Large intestine (tissue), 3 donors: ENCODE data around the gene KLF13. TPM values are rescaled to one million over a fixed set of nuclear protein-coding genes. Genes with fewer than 3 reads are reported as not detected.
A peak's percentile ranks its signal among the peaks of the same experiment; 100 is the strongest.
"Not testable (repeated sequence)": the region's sequence is repeated elsewhere in the genome, so short reads cannot be mapped to it uniquely, and the experiment has no call there.

Experiments
- DNase-seq, 2 donors: peaks; one replicate each; pipeline versions ENCODE4 v3.0.0 to v3.0.0-alpha.2; 2013
- H3K27ac ChIP-seq: one replicate; pipeline ENCODE4 v1.5.1; 2013; ENCODE audit warnings: low read length
- H3K27me3 ChIP-seq: 2 replicates; pipeline ENCODE4 v1.6.1; 2013; ENCODE audit warnings: low read length; ENCODE audit not compliant: control insufficient read depth, insufficient read depth
- H3K36me3 ChIP-seq: 2 replicates; pipeline ENCODE4 v1.6.1; 2013; ENCODE audit warnings: low read length; ENCODE audit not compliant: control insufficient read depth, insufficient read depth
- H3K4me1 ChIP-seq: one replicate; pipeline ENCODE4 v1.6.1; 2013; ENCODE audit warnings: low read length; ENCODE audit not compliant: control insufficient read depth, insufficient read depth
- H3K4me3 ChIP-seq: one replicate; pipeline ENCODE4 v1.5.1; 2013; ENCODE audit warnings: low read length
- H3K9me3 ChIP-seq: one replicate; pipeline ENCODE4 v1.6.1; 2013; ENCODE audit warnings: mild to moderate bottlenecking, low read depth, low read length, moderate library complexity; ENCODE audit not compliant: control insufficient read depth
- WGBS: methylation state at CpG from one replicate; pipeline ENCODE4 v1.1.5; 2013; ENCODE audit warnings: low lambda C conversion rate; ENCODE audit not compliant: insufficient coverage; 5-methylcytosine and 5-hydroxymethylcytosine counted together
- polyA plus RNA-seq: library from polyadenylated mRNA; unstranded; fragments of 120-200 nt; gene quantifications from one replicate; pipeline ENCODE4 v1.2.1, GENCODE V29; 2013

The KLF13 gene
- polyA plus RNA-seq, 1 donor, result 60.7 TPM

- Histone ChIP-seq H3K27me3 (no peaks in the 10 kb centered on the region), H3K36me3 (peaks cover 14% of the 10 kb centered on the region), H3K9me3 (no peaks in the 10 kb centered on the region), H3K27ac (no peak overlapping the region), H3K4me1 (peaks cover 49% of the 10 kb centered on the region), H3K4me3 (no peak overlapping the region)
- no peak for DNase-seq
- WGBS, result no CpG with 5 or more reads among the region's 14 CpGs
These were observed 19.9 kb downstream of the KLF13 start for GRCh38 chr15:31346367-31347066.

- no peak overlapping the region for H3K4me3 ChIP-seq
- no peaks in the 10 kb centered on the region for H3K27me3 ChIP-seq
- H3K36me3 ChIP-seq, result peaks cover 14% of the 10 kb centered on the region
- no peak overlapping the region for H3K27ac ChIP-seq
- no CpG with 5 or more reads among the region's 14 CpGs for WGBS
- no peaks in the 10 kb centered on the region for H3K9me3 ChIP-seq
- DNase-seq, result peak in 1 of 2 donors; percentile 42
- H3K4me1 ChIP-seq, result peaks cover 54% of the 10 kb centered on the region
These were observed 20.7 kb downstream of the KLF13 start for GRCh38 chr15:31347067-31347975.

GRCh38 chr15:31347981-31348803, 21.6 kb downstream of the KLF13 start:
- H3K9me3 ChIP-seq, result no peaks in the 10 kb centered on the region
- no CpG with 5 or more reads among the region's 19 CpGs for WGBS
- no peak overlapping the region for H3K4me3 ChIP-seq
- H3K27ac ChIP-seq, result no peak overlapping the region
- peaks cover 14% of the 10 kb centered on the region for H3K36me3 ChIP-seq
- DNase-seq, result no peak
- H3K27me3 ChIP-seq, result no peaks in the 10 kb centered on the region
- peaks cover 56% of the 10 kb centered on the region for H3K4me1 ChIP-seq

GRCh38 chr15:31349233-31350141, 22.9 kb downstream of the KLF13 start:
- Histone ChIP-seq H3K27me3 (no peaks in the 10 kb centered on the region), H3K36me3 (peaks cover 14% of the 10 kb centered on the region), H3K27ac (no peak overlapping the region), H3K4me1 (peaks cover 54% of the 10 kb centered on the region), H3K4me3 (no peak overlapping the region), H3K9me3 (no peaks in the 10 kb centered on the region)
- WGBS, result no CpG with 5 or more reads among the region's 13 CpGs
- DNase-seq, result no peak

GRCh38 chr15:31350771-31351170, 24.1 kb downstream of the KLF13 start:
- no peak overlapping the region for H3K27ac ChIP-seq
- no peaks in the 10 kb centered on the region for H3K9me3 ChIP-seq
- no peaks in the 10 kb centered on the region for H3K27me3 ChIP-seq
- H3K36me3 ChIP-seq, result peaks cover 18% of the 10 kb centered on the region
- no peak overlapping the region for H3K4me3 ChIP-seq
- peaks cover 44% of the 10 kb centered on the region for H3K4me1 ChIP-seq
- no peak for DNase-seq
- WGBS, result no CpG with 5 or more reads among the region's 7 CpGs

- H3K9me3 ChIP-seq, result no peaks in the 10 kb centered on the region
- peaks cover 16% of the 10 kb centered on the region for H3K36me3 ChIP-seq
- H3K4me3 ChIP-seq, result no peak overlapping the region
- H3K27me3 ChIP-seq, result no peaks in the 10 kb centered on the region
- DNase-seq, result peak in 1 of 2 donors; percentile 61
- H3K4me1 ChIP-seq, result peaks cover 29% of the 10 kb centered on the region
- WGBS, result no CpG with 5 or more reads among the region's 8 CpGs
- H3K27ac ChIP-seq, result peak overlapping the region; percentile 89
These were observed 25.7 kb downstream of the KLF13 start for GRCh38 chr15:31352339-31352751.

GRCh38 chr15:31352911-31353811, 26.5 kb downstream of the KLF13 start:
- WGBS, result 0% methylated on average over 1 of the region's 14 CpGs
- H3K36me3 ChIP-seq, result peaks cover 15% of the 10 kb centered on the region
- no peaks in the 10 kb centered on the region for H3K9me3 ChIP-seq
- H3K4me3 ChIP-seq, result no peak overlapping the region
- H3K4me1 ChIP-seq, result peaks cover 28% of the 10 kb centered on the region
- peak; percentile 88 to 94 for DNase-seq
- H3K27ac ChIP-seq, result peak overlapping the region; percentile 89
- no peaks in the 10 kb centered on the region for H3K27me3 ChIP-seq

GRCh38 chr15:31353931-31354330, 27.3 kb downstream of the KLF13 start:
- Histone ChIP-seq H3K9me3 (no peaks in the 10 kb centered on the region), H3K4me1 (peaks cover 28% of the 10 kb centered on the region), H3K27ac (peak overlapping the region; percentile 89), H3K36me3 (peaks cover 9% of the 10 kb centered on the region), H3K27me3 (no peaks in the 10 kb centered on the region), H3K4me3 (no peak overlapping the region)
- DNase-seq, result no peak
- no CpG with 5 or more reads among the region's 4 CpGs for WGBS

GRCh38 chr15:31356097-31356496, 29.5 kb downstream of the KLF13 start:
- not testable (repeated sequence) for H3K27me3 ChIP-seq, H3K4me3 ChIP-seq, H3K36me3 ChIP-seq, DNase-seq, H3K27ac ChIP-seq, H3K9me3 ChIP-seq
- H3K4me1 ChIP-seq, result peaks cover 47% of the 10 kb centered on the region
- no CpG with 5 or more reads among the region's 11 CpGs for WGBS
